Sciatic nerve (tissue), 2 donors: ENCODE measurements around the gene ALDH16A1. TPM values are rescaled to one million over a fixed set of nuclear protein-coding genes. Genes with fewer than 3 reads are reported as not detected.
"Not testable (repeated sequence)": the region's sequence is repeated elsewhere in the genome, so short reads cannot be mapped to it uniquely, and the experiment has no call there.

ENCODE experiments used
- ATAC-seq: fragments of 200-7000 bp; cut with Tn5 transposase; one replicate; pipeline ENCODE4 v1.9.1; 2020; ENCODE audit warnings: mild to moderate bottlenecking, moderate library complexity
- DNase-seq: peaks from one replicate; pipeline ENCODE4 v3.0.0-alpha.2; 2020; ENCODE audit warnings: low spot score
- intact Hi-C: fragments of 100-400 bp; cut with DNase I; formaldehyde crosslinking; loops from one replicate; pipeline ENCODE4 v1.14.2; 2022
- total RNA-seq: library from RNA; stranded (reverse); fragmentation: NEBNext Ultra II Directional; extraction: Animal tissue kit (Norgen Biotek cat#: 25700); gene quantifications from one replicate; pipeline ENCODE4 v1.2.1, GENCODE V29; 2021
- donor health status: DM: no; HTN: no; CAD: no.
- donor health status: DM: no; HTN: no; CAD: no.

Gene ALDH16A1
- total RNA-seq, 1 donor from 2014 or later: 23.0 TPM

DNA sequence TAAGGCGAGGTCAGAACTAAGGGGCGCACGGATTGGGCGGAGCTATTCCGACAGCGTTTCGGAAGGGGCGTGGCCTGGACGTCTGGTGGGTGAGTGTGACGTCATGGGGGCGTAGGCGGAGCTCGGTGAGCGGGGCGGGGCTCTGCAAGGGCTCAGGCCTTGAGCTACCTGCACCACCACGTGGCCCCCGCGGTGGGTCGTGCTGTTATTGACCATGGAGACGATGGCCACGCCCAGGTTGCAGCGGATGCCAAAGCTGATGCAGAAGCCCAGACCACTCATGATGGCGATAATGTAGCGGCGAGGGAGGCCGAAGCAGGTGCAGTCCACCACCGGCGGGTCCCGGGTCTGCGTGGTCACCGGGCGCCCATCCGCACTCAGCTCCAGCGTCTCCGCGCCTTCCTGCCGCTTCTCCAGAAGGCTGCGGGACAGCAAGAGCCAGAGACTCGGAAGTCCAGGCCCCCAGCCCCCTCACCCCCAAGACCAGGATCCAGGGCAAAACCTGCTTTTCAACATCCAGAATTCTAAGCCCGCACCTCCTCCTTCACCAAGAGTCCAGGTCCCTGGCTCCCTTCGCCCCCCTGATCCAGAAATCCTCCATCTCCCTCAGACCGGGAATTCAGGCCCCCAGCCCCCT lies 16.5 kb upstream of the ALDH16A1 start:
- no peak for ATAC-seq
- intact Hi-C loops: loop anchor here (5.0 kb wide), 1 partner anchor 209 kb away; no protein-coding TSS in a partner anchor
- no peak for DNase-seq

DNA sequence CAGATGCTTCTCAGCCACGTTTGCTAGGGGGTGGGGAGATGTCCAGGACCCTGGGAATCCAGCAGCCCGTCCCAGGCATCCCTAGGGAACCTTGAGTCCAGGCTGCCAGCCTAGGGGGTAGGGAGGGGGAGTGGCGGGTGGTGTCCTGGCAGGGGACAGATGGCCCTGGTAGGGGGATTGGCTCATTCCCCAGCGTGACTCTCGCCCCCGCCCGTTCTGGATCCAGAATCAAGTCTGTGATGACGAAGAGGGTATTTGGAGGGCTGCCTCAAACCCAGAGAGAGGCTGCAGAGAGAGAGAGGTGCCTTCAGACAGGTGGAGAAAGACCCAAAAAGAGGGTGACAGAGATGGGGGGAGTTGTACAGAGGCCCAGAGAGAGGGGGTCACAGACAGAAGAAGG lies 15.8 kb upstream of the ALDH16A1 start:
- intact Hi-C loops: loop anchor here (5.0 kb wide), 1 partner anchor 210 kb away; no protein-coding TSS in a partner anchor
- ATAC-seq (no peak), DNase-seq (no peak)

DNA sequence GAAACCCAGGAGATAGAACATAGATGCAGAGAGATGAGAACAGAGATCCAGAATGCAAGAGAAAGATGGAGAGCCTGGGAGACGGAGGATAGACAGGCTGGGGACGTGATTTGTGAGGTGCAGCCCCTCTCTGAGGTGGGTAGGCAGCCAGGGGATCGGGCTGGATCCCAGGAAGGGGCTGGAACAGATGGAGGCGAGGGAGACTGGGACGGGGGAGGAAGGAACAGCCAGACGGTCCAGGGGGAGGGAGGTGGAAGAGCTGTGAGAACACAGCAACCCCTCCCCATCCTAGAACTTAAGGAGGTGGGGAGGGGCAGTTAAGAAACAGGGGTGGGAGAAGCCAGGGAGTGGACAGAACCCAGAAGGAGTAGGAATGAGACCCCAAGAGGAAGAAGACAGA lies 14.8 kb upstream of the ALDH16A1 start:
- ATAC-seq: no peak

DNA sequence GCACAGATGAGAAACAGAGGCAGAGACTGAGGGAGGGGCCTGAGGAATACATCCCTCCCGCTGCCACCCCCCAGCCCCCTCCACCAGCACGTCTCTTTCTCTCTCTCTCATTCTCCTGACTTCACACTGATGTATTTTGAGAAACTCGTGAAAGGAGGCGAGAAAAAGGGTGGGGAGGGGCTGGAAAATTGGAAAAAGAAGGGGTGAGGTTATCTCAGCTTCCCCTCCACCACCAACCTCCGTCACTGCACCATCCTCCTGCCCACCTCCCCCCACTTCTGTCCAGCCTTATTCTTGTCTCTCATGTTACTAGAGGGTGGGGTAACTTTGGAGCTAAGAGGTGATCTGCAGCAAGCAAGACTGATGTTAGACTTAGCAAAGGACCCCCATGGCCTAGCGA lies 13.2 kb upstream of the ALDH16A1 start:
- DNase-seq (no peak), ATAC-seq (no peak)
- intact Hi-C loops: loop anchor here (5.0 kb wide), 1 partner anchor 213 kb away; no protein-coding TSS in a partner anchor

More for the DNA sequence above, 14.8 kb upstream of the ALDH16A1 start:
- intact Hi-C loops: loop anchor here (5.0 kb wide), 1 partner anchor 211 kb away; no protein-coding TSS in a partner anchor
- no peak for DNase-seq

DNA sequence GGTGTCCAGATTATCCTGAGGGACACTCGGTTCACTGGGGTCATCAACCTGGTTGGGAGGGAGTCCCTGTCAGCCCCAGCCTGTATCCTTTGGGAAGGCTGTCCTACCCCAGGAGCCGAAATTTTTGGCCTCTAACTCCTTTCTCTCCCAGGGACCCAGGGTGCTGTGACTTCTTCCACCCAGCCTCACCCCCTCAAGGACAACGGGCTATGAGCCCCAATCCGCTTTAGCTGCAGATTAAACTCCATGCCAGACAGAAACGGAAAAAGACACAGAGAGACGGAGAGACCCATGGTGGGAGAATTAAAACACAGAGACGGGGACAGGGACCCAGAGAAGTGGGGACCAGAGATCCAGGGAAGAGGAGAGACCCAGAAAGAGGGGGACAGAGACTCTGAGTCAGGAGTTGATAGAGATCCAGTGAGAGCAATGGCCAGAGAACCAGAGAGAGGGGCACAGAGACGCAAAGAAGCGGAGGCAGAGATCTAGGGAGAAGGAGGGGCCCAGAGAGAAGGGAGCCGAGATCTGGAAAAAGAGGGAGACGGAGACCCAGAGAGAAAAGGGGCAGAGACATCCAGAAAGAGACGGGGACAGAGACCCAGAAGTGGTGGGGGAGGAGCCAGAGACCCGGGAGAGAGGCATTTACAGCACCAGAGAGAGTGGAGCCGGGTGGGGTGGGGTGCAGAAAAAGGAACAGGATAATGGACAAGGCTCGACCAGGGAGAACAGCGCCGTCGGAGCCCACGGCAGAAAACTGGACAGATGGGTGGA lies 12.4 kb upstream of the ALDH16A1 start:
- ATAC-seq: no peak
- no peak for DNase-seq
- intact Hi-C loops: no loop called here

DNA sequence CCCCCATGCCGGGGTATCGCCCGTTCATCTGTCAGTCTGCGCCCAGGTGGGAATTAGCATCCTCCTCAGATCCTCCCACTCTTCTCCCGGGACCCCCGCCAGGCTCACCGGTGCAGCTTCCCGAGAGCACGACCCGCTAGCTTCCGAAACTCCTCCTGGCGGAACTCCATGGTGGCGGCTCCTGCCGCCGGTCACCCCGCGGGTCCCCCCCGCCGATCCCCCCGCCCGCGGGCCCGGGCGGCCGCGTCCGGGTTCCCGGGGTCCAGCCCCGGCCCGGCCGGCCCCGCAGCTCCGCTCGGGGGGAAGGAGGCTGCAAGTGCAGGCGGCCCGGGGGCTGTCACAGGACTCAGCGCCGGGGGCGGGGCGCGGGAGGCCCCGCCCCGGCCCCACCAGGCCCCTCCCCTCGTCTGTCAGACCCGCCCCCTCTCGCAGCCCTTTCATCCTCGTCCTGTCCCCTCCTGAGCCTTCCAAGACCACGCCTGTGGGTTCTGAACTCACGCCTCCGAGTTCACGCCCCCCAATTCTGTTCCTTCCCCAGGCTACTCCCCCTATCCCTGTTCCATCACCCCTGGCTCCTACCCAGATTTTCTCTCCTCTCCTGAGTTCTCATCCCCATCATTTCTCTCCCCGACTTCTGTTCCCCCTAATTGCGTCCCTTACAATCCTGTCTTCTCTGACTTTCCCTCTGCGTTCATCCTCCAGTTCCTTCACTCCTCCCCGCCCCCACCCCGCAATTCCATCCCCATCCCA lies 11.6 kb upstream of the ALDH16A1 start, which contains the start of gene SLC17A7:
SLC17A7 (minus strand) TSS at position 318 of the 750 bp plus-strand sequence; CDS start at position 170, 148 bp downstream.
- ATAC-seq (peak; percentile 55), DNase-seq (peak; percentile 82)
- intact Hi-C loops: no loop called here

DNA sequence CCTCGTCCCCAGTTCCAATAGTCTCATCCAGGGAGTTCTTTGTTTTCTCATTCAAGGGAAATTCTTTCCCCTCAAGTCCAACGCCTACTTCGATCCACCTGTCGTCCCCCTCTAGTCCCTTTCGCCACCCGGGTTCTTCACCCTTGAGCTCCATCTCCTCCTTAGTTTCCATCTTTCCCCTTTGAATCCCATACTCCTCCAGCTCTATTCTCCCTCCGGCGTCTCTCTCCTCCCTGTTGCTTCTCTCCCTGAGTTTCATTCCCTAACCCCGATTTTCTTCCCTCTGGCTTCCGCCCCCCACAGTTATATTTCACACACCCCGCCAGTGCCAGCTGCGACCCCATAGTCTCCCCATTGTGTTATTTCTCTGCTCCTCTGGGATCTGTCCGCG lies 11.1 kb upstream of the ALDH16A1 start:
- DNase-seq (no peak), ATAC-seq (no peak)
- intact Hi-C loops: loop anchor here (2.0 kb wide), 1 partner anchor 57 kb away; no protein-coding TSS in a partner anchor

DNA sequence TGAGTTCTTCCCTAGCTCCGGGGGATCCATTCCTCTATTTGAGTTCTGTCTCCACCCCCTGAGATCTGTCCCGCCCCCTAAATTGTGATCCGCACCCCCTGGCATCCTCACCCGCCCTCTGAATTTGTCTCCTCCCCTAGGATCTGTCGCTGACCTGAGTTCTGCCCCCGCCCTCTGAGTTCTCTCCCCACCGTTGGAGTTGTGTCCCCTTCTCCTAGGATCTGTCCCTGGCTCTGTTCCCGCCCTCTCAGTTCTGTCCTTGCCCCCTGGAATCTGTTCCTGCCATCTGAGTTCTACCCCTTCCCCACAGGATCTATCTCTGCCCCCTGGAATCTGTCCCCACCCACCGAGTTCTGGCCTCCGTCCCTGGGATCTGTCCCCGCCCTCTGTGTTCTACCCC lies 10.7 kb upstream of the ALDH16A1 start:
- DNase-seq: peak; percentile 81
- peak; percentile 56 for ATAC-seq
- intact Hi-C loops: loop anchor here (2.0 kb wide), 1 partner anchor 58 kb away; no protein-coding TSS in a partner anchor

DNA sequence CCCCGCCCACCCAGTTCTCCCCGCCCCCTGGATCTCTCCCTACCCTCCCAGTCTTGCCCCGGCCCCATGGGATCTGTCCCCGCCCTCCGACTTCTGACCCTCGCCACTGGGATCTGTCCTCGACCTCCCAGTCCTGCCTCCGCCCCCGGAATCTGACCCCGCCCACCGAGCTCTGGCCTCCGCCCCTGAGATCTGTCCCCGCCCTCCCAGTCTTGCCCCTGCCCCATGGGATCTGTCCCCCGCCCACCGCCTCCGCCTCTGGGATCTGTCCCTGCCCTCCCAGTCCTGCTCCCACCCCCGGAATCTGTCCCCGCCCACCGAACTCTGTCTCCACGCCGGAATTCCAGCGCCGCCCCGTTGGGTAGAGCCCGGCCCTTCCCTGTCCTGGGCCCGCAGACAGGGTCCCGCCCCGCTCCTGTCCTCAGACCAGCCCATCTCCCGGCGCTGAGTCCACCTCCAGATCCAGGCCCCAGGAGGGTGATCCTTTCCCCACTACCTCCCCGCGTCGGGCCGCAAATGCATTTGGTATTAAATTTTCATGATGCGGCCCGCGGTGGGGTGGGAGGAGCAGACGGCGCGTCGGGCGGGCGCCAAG lies 10.2 kb upstream of the ALDH16A1 start:
- DNase-seq (peak; percentile 98), ATAC-seq (peak; percentile 82)
- intact Hi-C loops: loop anchor here (2.0 kb wide), 1 partner anchor 58 kb away; no protein-coding TSS in a partner anchor

DNA sequence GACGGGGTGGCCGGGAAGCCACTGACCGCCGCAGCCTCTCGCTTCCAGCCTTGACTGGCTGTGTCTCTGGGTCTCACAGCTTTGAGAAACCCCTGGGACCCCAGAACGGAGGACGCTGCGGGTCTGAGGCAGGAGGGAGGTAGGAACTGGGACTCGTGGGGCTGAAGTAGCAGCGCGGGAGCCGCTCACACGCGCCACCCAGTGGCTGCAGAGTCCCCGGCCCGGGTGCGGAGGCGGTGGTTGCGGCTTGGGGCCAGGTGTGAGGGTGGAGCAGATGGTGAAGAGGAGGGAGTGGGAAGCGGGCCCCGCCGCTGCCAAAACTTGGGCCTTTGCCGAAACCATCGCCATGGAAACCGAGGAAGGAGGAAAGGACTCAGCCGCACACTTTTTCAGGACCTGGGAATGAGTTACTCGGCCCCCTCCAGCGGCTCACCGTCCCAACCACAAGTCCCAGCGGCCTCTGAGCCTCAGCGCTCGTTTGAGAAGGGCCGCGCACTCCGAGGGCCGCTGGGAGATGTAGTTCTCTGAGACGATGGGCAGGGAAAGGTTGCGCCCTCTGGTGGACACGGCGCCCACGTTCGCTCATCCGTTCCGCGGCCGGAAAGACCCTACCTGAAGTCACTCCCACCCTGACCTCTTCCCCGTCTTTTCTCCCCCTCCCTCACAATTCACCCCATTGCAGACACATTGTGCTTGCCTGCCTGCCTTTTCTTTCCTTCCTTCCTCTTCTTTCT lies 9.5 kb upstream of the ALDH16A1 start:
- ATAC-seq (peak; percentile 87), DNase-seq (peak; percentile 97)
- intact Hi-C loops: loop anchor here (2.0 kb wide), 1 partner anchor 59 kb away; no protein-coding TSS in a partner anchor

DNA sequence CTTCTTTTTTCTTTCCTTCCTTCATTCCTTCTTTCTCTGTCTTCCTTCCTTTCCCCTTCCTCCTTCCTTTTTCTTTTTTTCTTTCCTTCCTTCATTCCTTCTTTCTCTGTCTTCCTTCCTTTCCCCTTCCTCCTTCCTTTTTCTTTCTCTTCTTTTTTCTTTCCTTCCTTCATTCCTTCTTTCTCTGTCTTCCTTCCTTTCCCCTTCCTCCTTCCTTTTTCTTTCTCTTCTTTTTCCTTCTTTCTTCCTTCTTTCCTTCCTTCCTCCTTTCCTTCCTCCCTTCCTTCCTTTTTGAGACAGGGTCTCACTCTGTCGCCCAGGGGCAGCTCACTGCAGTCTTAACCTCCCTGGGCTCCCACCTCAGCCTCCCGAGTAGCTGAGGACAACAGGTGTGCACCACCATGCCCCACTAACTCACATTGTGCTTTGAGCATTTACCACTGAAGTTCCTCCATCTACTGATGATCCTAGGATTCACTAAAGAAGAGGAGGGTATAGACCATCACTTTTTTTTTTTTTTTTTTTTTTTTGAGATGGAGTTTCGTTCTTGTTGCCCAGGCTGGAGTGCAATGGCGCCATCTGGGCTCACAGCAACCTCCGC lies 8.8 kb upstream of the ALDH16A1 start:
- DNase-seq, intact Hi-C loops, ATAC-seq: not testable (repeated sequence)

DNA sequence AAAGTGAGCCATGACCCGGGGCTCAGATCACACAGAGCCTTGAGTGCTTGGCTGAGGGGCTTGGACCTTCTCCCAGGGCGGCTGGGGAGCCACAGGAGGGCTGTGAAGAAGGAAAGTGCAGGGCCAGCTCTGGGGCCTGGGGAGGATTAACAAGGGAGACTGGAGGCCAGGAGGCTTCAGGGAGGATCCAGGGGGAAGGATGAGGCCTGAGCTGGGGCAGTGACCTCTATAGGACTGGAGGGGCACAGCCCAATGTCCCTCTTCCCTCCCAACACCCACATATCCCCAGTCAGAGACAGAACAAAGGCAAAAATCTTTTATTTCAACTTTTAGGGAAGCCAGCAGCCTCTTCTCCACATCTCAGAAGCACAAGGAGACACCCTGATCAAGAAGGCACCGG lies 7.0 kb upstream of the ALDH16A1 start:
- no peak for DNase-seq
- intact Hi-C loops: no loop called here
- ATAC-seq: no peak

DNA sequence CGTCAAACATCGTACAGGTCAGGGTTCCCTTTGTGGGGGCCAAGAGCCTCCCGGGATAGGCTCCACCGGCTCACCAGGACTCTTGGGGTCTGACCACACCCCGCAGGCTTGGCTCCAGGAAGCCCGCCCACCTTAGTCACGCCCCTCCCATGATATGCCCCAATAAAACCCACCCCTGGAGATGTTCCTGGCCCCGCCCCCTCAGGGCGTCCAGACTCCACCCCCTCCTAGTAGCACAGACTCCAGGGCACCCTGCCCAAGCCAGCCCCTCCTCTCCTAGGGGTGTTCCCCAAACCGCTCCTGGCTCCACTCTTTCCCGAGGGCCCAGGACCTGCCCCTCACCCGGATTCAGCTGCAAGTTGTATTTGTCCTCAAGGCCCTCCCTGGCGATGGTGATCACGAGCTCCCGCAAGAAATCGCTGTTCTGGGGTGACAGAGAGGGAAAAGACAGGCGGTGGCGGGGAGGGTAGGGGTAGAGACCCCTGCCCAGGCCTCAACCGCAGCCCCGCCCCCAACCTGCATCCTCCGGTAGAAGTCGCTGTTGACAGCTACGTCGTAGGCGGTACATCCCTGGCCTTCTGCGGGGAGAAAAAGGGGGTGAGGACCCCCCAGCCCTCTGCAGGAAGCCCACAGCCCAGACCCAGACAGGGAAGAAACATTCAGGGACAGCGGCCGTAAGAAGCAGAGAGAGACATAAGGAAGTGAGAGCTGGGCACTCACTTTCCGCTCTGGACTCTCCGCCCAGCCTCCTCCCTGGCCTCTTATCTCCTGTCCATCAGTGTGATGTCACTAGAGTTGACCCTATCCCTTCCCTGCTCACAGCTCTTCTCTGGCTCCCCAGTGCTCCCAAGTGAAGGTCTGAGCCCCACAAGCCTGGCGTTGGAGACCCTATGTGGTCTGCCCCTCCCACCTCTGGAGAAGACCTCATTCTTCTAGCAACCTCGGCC lies 5.3 kb upstream of the ALDH16A1 start:
- DNase-seq: peak; percentile 85
- ATAC-seq: no peak
- intact Hi-C loops: no loop called here

DNA sequence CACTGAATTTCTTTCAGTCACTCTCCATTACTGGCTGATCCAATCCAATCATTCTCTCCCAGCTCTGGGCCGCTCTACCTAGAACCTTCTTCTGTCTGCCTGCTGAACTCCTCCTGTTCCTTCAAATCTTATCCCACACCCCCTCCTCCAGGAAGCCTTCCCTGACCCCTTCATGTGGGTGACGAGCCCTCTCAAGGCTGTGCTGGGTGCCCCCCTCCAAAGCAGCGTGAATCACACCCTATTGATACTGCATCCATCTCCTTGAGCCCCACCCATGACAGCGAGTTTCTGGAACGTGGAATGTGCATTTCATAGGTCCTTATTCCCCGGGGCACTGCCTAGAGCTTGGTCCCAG lies 4.6 kb upstream of the ALDH16A1 start:
- intact Hi-C loops: no loop called here
- ATAC-seq: no peak
- DNase-seq: no peak

DNA sequence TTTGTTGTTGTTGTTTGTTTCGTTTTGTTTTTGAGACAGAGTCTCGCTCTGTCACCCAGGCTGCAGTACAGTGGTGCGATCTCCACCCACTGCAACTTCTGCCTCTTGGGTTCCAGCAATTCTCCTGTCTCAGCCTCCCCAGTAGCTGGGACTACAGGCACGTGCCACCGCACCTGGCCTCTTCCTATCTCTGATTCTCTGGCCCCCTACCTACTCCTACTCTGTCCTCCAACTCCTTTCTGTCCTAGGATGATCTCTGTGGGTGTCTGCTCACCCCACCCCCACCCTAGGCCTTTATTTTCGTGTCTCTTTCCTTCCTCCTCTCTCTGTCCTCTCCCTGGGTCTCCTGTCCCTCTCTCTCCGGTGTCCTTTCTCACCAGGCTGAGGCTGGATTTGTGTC lies 2.6 kb upstream of the ALDH16A1 start:
- ATAC-seq (no peak), DNase-seq (no peak)
- intact Hi-C loops: loop anchor here (5.0 kb wide), 2 partner anchors 217 to 1908 kb away; partner anchors contain the start of genes BCL2L12 and IRF3

DNA sequence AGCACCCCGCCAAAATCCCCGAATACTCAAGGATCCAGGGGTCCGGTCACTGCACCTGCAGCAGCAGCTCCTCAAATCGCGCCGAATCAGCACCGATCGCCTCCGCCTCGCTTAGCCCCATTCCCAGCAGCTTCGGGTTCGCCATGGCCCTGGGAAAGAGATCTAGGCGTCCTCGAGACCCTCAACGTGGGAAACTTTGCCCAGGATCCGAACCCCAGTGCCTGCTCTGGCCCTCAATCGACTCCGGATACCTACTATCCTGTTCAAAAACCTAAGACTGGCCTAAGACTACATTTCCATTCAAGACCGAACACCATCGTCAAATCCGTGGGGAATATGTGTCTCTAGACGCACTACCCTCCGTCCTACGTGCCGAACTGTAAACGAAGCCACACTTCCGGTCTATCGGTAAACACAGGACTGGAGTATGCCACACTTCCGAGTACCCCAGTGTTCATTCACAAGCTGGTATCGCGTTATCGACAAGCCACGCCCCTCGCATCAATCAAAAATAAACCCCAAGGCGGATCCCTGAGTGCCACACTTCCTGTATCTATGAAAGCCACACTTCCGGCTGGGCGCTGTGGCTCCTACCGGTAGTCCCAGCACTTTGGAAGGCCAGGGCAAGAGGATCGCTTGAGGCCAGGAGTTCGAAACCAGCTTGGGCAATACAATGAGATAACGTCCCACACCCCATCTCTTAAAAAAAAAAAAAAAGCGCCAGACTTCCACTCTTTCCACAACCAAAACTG lies 1.4 kb upstream of the ALDH16A1 start, which contains the start of gene PIH1D1:
PIH1D1 (minus strand) TSS at position 385 of the 752 bp plus-strand sequence; CDS start at position 145, 240 bp downstream.
- intact Hi-C loops: loop anchor here (5.0 kb wide), 2 partner anchors 216 to 1909 kb away; partner anchors contain the start of genes BCL2L12 and IRF3
- DNase-seq (peak; percentile 97), ATAC-seq (peak; percentile 84)
